Heart left ventricle (tissue), 16 donors: ENCODE results near the gene CDC34. TPM values are rescaled to one million over a fixed set of nuclear protein-coding genes. Genes with fewer than 3 reads are reported as not detected.

Experiments used
- ATAC-seq, 4 donors: fragments of 200-7000 bp; cut with Tn5 transposase; one replicate each; pipeline ENCODE4 v1.9.1; 2020 to 2022; ENCODE audit warnings: moderate library complexity in 4 of 4, mild to moderate bottlenecking in 3 of 4, moderate number of reproducible peaks in 1 of 4
- DNase-seq, 5 donors: peaks; one replicate each; pipeline ENCODE4 v3.0.0-alpha.2; 2020
- H3K27ac ChIP-seq, 12 donors: fragments of 200-600 bp; sonication (generic) in 4 of 12; one replicate each; pipeline versions ENCODE4 v1.5.0 to v1.8.0; 2016 to 2022; ENCODE audit warnings: mild to moderate bottlenecking in 2 of 12
- H3K27me3 ChIP-seq, 9 donors: fragments of 200-600 bp; sonication (generic) in 2 of 9; one replicate each; pipeline versions ENCODE4 v1.5.1 to v1.8.0; 2016 to 2022; ENCODE audit warnings: mild to moderate bottlenecking in 3 of 9
- H3K36me3 ChIP-seq, 9 donors: fragments of 200-600 bp; sonication (generic) in 2 of 9; one replicate each; pipeline versions ENCODE4 v1.5.0 to v1.8.0; 2018 to 2022; ENCODE audit warnings: mild to moderate bottlenecking in 2 of 9
- H3K4me1 ChIP-seq, 12 donors: fragments of 200-600 bp; sonication (generic) in 4 of 12; one replicate each; pipeline versions ENCODE4 v1.5.0 to v1.8.0; 2016 to 2022; ENCODE audit warnings: mild to moderate bottlenecking in 3 of 12
- H3K4me3 ChIP-seq, 12 donors: fragments of 200-600 bp; sonication (generic) in 4 of 12; one replicate each; pipeline versions ENCODE4 v1.5.0 to v1.8.0; 2017 to 2022; ENCODE audit warnings: mild to moderate bottlenecking in 9 of 12, moderate library complexity in 4 of 12
- H3K9me3 ChIP-seq, 12 donors: fragments of 200-600 bp; sonication (generic) in 4 of 12; one replicate each; pipeline versions ENCODE4 v1.5.0 to v1.8.0; 2016 to 2022; ENCODE audit warnings: mild to moderate bottlenecking in 1 of 12
- POLR2A ChIP-seq, 2 donors: fragments of 450-650 bp; IDR thresholded peaks; one replicate each; pipeline ENCODE4 v1.6.1; 2017; ENCODE audit warnings: antibody characterized with exemption in 2 of 2, mild to moderate bottlenecking in 2 of 2, moderate library complexity in 2 of 2
- WGBS, 4 donors: extraction: QIAGEN DNeasy Blood & Tissue Kit in 2 of 4; methylation state at CpG; one replicate each; pipeline versions ENCODE4 v1.1.5 to v1.1.7; 2013 to 2018; 5-methylcytosine and 5-hydroxymethylcytosine counted together
- intact Hi-C, 10 donors: fragments of 100-400 bp; cut with DNase I; formaldehyde crosslinking; loops; one replicate each; pipeline versions ENCODE4 v1.11.1 to v1.14.2; 2022
- polyA plus RNA-seq, 2 donors: library from polyadenylated mRNA; stranded (reverse); fragments of 200-250 nt; gene quantifications; one replicate each; pipeline ENCODE4 v1.2.3, GENCODE V29; 2013
- total RNA-seq, 9 donors: library from RNA; depleted of rRNA in 2 of 9; stranded (reverse); fragments of >200 nt in 2 of 9; fragmentation: NEBNext Ultra II Directional in 3 of 9; extraction: Animal tissue kit (Norgen Biotek cat#: 25700) in 3 of 9; gene quantifications; one replicate each; pipeline versions ENCODE4 v1.1.0 to v1.2.4, GENCODE V29; 2016 to 2023
- TF ChIP-seq, protein P1 (sequence below), 12 donors: fragments of 200-600 bp; sonication (generic) in 4 of 12; IDR thresholded peaks; one replicate each; pipeline versions ENCODE4 v1.5.0 to v1.8.0; 2018 to 2022; ENCODE audit warnings: antibody characterized with exemption in 12 of 12, mild to moderate bottlenecking in 5 of 12
- donor health status: ischemic (EF 13 %, LVEDD 7.1; RV severe dilation, severe dysfunction).
- donor health status: healthy with polysubstance abuse.
- donor health status: DM: no; HTN: yes; CAD: no.
- donor health status: DM: no; HTN: no; CAD: no.
- donor health status: ischemic (EF 25% LVEDD 6.9; RV normal size, moderate dysfunction).
- donor health status: ischemic (EF 25% LVEDD 5.7; RV mildly dilated, moderate dysfunction).
- donor health status: healthy.
- donor health status: DM: yes; HTN: yes; CAD: no.
- donor health status: ischemic (EF 35%, LVEDD 5.7; RV mildly dilated, moderate dysfunction).
- donor health status: nonischemic (EF 11% LVEDD 7.7; RV severe dilation, severe dysfunction).
- donor health status: DM: yes; HTN: yes; CAD: no.
- donor health status: PGD.
- donor health status: ischemic (EF 29% LVEDD 5.4; RV normal size, mild dysfunction).
- donor health status: nonischemic (EF 23%, LVEDD 6.1; RV moderate dilation, normal function).

The CDC34 gene
- total and polyA plus RNA-seq, 11 donors: 61.9 to 200 (median 99.9) TPM

GRCh38 chr19:579111-579841 is 47.7 kb downstream of the CDC34 start:
- no peak for ATAC-seq
- Histone ChIP-seq H3K4me3 (no peak overlapping the region), H3K27me3 (no peaks in the 10 kb centered on the region), H3K36me3 (peaks cover 0 to 67% (median 39%) of the 10 kb centered on the region in 9 donors), H3K27ac (peak overlapping the region in 9 of 12 donors; percentile 24 to 99 (median 43)), H3K9me3 (no peaks in the 10 kb centered on the region), H3K4me1 (peaks cover 3 to 87% (median 49%) of the 10 kb centered on the region in 12 donors)
- WGBS, 4 donors: 64 to 81% (median 75%) methylated on average over 13 to 46 of the region's 46 CpGs
- intact Hi-C loops: no loop called here
- peak in 2 of 5 donors; percentile 24 to 54 for DNase-seq
- TF ChIP-seq, protein P1, sequence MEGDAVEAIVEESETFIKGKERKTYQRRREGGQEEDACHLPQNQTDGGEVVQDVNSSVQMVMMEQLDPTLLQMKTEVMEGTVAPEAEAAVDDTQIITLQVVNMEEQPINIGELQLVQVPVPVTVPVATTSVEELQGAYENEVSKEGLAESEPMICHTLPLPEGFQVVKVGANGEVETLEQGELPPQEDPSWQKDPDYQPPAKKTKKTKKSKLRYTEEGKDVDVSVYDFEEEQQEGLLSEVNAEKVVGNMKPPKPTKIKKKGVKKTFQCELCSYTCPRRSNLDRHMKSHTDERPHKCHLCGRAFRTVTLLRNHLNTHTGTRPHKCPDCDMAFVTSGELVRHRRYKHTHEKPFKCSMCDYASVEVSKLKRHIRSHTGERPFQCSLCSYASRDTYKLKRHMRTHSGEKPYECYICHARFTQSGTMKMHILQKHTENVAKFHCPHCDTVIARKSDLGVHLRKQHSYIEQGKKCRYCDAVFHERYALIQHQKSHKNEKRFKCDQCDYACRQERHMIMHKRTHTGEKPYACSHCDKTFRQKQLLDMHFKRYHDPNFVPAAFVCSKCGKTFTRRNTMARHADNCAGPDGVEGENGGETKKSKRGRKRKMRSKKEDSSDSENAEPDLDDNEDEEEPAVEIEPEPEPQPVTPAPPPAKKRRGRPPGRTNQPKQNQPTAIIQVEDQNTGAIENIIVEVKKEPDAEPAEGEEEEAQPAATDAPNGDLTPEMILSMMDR (IDR thresholded peaks at IDR 0.05): no peak
- TF ChIP-seq POLR2A (IDR thresholded peaks at IDR 0.05): no peak

GRCh38 chr19:579842-580155 is 48.2 kb downstream of the CDC34 start:
- no peaks in the 10 kb centered on the region for H3K9me3 ChIP-seq
- H3K27ac ChIP-seq: peak overlapping the region in 8 of 12 donors; percentile 30 to 99 (median 43)
- no peaks in the 10 kb centered on the region for H3K27me3 ChIP-seq
- intact Hi-C loops: loop anchor here in 2 of 10 donors (5.0 to 10.0 kb wide), 2 partner anchors 53 to 155 kb away; partner anchors contain the start of gene POLRMT (in 1 of the 2)
- WGBS, 4 donors: 51 to 80% (median 65%) methylated on average over 11 of the region's 11 CpGs
- TF ChIP-seq, protein P1 (IDR thresholded peaks at IDR 0.05): no peak
- H3K4me3 ChIP-seq: no peak overlapping the region
- peaks cover 0 to 67% (median 39%) of the 10 kb centered on the region in 9 donors for H3K36me3 ChIP-seq
- H3K4me1 ChIP-seq: peaks cover 3 to 87% (median 44%) of the 10 kb centered on the region in 12 donors
- no peak for ATAC-seq
- DNase-seq: peak in 1 of 5 donors; percentile 59

DNA sequence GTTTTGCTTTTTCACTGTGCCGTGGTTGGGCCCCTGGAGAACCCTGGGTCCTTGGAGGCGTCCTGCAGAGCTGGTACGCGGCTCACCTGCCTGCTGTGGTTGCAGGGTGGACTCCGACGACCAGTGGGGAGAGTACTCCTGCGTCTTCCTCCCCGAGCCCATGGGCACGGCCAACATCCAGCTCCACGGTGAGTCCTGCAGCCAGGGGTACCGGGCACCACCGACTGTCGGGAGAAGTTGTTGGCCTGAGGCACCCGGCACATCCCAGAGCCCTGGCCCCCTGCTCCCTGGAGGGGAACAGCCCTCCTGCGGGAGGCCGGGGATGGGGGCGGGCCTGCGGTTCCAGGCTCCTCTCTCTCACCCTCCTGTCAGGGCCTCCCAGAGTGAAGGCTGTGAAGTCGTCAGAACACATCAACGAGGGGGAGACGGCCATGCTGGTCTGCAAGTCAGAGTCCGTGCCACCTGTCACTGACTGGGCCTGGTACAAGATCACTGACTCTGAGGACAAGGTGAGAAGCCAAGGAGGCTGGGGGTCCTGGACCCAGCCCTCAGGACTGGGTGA is 48.8 kb downstream of the CDC34 start:
- DNase-seq (peak in 1 of 5 donors; percentile 58), ATAC-seq (no peak)
- Histone ChIP-seq H3K4me1 (peaks cover 3 to 82% (median 39%) of the 10 kb centered on the region in 12 donors), H3K9me3 (no peaks in the 10 kb centered on the region), H3K4me3 (no peak overlapping the region), H3K27ac (peak overlapping the region in 4 of 12 donors; percentile 30 to 99 (median 98)), H3K36me3 (peaks cover 0 to 67% (median 39%) of the 10 kb centered on the region in 9 donors), H3K27me3 (no peaks in the 10 kb centered on the region)
- intact Hi-C loops: loop anchor here in 2 of 10 donors (5.0 to 10.0 kb wide), 2 partner anchors 52 to 154 kb away; partner anchors contain the start of gene POLRMT (in 1 of the 2)
- TF ChIP-seq, protein P1 (IDR thresholded peaks at IDR 0.05): no peak
- TF ChIP-seq POLR2A (IDR thresholded peaks at IDR 0.05): no peak
- 70 to 78% (median 73%) methylated on average over 14 to 22 of the region's 22 CpGs for WGBS, 4 donors
